ENCODE measurements around the gene HIC1.

Gene HIC1

DNA sequence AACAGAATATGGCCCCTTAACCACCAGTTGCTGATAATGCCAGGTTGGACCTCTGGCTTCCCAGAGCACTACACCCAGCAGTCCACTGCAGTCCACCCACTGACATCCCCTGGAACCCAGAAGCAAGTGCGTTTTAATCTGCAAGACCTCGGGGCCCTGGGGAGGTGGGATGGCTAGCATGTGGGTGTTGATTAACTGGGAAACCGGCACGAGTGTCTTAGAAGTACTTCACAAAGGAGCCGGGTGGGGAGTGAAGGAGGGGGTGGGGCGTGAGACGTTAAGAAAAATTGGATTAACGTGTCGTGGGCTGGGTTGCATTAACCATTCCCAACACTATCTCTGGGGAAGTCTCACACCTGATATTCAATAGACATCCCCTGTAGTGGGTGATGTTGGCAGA, 6.1 kb upstream of the HIC1 start:
- no peak for DNase-seq

DNA sequence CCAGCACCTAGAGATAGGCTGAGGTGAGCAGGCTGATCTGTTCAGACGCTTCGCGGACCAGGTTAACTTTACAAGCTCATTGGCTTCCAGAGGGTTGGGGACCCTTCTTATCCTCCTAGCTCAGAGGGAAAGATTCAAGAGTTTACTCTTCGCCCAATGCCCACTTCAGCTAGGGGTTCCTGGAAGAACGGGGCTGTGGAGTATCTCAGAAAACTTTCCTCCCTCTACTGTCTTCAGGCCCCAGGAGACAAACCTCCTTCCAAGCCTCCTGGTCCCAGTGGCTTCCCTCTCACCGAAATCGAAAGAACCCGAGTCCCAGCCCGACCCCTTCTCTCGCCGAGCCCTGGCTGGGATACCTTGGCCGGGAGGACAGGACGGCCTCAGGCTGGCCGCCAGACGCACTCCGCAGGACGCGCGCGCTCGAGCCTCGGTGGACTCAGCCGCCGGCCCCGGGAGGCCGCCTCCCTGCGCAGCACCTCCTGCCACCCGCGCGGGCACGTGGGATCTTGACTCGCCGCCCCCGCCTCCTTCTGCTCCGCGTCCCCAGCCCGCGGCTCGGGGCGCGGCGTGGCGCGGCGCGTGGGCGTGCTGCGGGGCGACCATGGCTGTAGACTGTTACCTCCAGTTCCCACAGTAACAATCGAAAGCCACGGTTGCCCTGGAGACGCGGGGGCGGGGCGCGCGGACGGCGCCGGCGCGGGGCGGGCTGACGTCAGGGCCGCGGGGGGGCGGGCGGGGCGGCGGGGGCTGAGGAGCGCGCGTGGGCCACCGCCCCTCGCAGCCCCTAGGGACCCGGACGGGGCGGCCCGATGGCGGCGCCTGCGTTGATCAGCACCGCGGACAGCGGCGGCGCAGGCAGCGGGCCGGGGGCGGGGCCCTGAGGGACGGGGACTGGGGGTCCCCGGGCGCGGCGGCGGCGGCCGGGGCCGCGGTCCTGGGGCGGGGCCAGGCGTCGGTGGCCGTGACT, 5.3 kb upstream of the HIC1 start:
- DNase-seq, result peak; percentile 93

DNA sequence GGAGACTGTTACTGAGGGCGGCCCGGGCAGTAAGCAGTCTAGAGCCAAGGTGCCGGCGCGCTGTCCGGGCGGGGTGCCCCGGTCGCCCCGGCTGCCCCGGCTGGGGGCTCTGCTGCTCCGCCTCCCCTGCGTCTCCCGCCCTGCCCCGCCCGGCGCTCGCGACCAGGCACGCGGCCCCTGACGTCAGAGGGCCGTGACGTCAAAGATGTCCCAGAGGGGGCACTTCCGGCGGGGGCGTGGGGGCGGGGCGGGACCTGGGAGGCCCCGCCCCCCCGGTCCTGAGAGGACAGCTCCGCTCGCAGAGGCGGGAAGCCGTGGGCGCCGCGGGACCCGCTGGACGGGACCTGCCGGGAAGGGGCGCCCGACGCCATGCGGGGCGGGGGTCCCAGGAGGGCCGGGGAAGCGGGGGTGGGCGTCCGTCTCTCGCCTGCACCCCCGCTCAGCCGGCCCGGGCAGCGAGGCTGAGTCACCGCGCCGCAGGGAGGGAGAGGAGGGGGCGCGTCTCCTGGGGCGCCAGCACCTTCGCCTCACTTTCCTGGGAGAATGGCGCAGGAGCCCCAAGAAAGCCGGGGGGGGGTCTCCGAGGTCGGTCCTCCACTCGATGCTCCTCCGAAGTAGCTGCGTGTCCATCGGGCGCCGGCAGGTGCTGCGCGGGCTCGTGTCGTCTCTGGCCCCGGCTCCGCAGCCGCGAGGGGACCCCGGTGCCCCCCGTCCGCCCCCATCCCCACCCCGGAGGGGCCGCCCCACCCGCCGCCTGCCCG, 4.4 kb upstream of the HIC1 start:
- DNase-seq, result peak; percentile 71

- DNase-seq, result no peak
Observed at GRCh38 chr17:2051061-2051932, 3.6 kb upstream of the HIC1 start.

DNA sequence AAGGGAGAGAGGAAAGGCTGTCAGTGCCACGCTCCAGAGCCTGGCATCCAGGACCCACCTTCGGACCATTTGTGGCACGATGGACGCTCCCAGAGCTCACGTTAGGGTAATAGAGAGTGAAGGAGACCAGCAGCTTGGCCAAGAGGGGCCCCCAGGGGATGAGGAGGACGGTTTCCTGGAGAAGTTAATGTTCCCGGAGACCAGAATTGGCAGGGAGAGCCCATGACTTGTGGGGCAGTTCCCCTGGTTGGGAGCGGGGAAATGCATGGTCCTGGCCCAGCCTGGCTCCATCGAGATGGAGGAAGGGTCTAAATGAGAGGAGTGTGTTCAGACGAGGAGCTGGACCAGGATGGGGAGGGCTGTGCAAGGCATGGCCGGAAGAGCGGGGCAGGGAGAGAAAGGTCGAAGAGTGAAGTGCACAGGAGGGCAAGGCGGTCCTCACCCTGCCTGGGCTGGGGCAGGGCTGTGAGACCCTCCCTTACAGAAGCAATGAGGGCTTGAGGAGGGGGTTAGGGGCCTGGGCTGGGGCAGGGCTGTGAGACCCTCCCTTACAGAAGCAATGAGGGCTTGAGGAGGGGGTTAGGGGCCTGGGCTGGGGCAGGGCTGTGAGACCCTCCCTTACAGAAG, 2.9 kb upstream of the HIC1 start:
- DNase-seq, result no peak

GRCh38 chr17:2053380-2054261, 1.3 kb upstream of the HIC1 start:
- DNase-seq, result peak; percentile 77

GRCh38 chr17:2054262-2054511, 716 bp upstream of the HIC1 start:
- DNase-seq, result no peak

DNA sequence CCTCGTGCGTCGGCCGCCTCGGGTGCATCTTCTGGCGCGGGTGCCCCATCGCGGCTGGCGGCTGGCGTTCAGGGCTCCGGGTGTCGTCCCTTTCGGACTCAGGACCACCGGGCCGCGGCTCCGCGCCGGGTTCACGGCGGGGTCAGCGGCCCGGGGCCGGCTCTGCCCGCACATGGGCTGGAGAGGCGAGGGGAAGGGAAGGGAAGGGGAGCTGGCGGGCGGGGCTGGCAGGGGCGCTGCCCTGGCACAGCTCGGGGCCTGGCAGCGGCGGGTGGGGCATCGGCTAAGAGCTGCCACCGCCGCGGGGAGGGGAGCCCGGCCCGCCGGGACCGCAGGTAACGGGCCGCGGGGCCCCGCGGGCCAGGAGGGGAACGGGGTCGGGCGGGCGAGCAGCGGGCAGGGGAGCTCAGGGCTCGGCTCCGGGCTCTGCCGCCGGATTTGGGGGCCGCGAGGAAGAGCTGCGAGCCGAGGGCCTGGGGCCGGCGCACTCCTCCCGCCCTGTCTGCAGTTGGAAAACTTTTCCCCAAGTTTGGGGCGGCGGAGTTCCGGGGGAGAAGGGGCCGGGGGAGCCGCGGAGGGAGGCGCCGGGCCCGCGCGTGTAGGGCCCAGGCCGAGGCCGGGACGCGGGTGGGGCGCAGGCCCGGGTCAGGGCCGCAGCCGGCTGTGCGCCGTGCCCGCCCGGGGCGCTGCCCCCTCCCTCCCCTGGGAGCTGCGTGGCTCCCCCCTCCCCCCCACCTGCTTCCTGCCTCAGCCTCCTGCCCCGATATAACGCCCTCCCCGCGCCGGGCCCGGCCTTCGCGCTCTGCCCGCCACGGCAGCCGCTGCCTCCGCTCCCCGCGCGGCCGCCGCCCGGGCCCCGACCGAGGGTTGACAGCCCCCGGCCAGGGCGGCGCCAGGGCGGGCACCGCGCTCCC, 646 bp downstream of the HIC1 start:
- no peak for DNase-seq

GRCh38 chr17:2056206-2057174, 1.6 kb downstream of the HIC1 start:
- DNase-seq, result peak; percentile 55

DNA sequence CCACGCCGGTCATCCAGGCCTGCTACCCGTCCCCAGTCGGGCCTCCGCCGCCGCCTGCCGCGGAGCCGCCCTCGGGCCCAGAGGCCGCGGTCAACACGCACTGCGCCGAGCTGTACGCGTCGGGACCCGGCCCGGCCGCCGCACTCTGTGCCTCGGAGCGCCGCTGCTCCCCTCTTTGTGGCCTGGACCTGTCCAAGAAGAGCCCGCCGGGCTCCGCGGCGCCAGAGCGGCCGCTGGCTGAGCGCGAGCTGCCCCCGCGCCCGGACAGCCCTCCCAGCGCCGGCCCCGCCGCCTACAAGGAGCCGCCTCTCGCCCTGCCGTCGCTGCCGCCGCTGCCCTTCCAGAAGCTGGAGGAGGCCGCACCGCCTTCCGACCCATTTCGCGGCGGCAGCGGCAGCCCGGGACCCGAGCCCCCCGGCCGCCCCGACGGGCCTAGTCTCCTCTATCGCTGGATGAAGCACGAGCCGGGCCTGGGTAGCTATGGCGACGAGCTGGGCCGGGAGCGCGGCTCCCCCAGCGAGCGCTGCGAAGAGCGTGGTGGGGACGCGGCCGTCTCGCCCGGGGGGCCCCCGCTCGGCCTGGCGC, 2.4 kb downstream of the HIC1 start:
- DNase-seq, result no peak

DNA sequence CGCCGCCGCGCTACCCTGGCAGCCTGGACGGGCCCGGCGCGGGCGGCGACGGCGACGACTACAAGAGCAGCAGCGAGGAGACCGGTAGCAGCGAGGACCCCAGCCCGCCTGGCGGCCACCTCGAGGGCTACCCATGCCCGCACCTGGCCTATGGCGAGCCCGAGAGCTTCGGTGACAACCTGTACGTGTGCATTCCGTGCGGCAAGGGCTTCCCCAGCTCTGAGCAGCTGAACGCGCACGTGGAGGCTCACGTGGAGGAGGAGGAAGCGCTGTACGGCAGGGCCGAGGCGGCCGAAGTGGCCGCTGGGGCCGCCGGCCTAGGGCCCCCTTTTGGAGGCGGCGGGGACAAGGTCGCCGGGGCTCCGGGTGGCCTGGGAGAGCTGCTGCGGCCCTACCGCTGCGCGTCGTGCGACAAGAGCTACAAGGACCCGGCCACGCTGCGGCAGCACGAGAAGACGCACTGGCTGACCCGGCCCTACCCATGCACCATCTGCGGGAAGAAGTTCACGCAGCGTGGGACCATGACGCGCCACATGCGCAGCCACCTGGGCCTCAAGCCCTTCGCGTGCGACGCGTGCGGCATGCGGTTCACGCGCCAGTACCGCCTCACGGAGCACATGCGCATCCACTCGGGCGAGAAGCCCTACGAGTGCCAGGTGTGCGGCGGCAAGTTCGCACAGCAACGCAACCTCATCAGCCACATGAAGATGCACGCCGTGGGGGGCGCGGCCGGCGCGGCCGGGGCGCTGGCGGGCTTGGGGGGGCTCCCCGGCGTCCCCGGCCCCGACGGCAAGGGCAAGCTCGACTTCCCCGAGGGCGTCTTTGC, 3.1 kb downstream of the HIC1 start:
- no peak for DNase-seq

GRCh38 chr17:2058586-2059546, 4.0 kb downstream of the HIC1 start:
- DNase-seq, result peak; percentile 42

DNA sequence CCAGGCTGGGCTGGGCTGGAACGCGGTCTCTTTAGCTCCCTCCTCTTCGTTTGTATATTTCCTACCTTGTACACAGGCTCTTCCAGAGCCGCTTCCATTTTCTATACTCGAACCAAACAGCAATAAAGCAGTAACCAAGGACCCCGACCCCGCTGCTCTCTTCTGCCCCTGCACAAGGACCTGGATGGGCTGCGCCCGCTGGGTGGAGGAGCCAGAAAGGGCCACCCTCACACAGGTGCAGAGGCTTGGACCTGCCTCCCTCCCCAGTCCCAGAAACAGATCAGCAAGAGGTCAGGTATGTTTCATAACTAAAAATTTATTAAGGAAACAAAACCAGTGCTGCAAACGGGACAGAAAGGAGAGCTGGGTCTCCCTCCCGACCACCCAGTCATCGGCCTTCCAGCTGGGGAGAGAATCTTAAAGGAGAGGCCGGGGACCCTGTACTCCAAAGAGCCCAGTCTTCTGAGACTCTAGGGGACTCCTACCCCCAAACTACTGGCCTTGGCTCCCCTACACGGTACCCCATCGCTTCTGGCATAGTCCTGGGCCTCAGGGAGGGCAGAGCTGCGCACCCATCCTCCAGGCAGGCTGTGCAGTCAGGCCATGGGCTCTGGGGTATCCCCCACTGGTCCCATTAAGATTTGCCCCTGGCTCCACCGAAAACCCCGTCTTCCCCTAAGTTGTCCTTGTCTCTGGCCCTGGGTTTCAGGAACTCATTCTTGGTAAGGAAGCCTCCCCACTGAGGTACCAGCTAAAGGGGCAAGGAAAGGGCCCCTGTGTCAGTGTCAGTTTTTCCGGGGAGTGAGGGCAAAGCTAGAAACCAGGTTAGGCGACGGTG, 4.9 kb downstream of the HIC1 start:
- DNase-seq, result no peak

DNA sequence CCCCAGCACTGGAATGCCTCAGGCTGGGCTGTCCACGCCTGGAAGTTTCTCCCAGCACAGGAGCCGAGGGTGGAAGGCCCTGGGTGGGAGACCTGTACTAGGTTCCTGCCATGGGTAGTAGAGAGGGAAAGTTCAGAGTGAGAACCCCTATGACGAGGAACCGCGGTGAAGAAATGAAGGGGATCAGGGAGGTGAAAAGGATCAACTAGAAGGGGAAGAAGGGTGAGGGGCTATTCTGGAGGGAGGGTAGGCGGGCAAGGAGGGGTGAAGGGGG, 5.4 kb downstream of the HIC1 start:
- DNase-seq, result no peak

GRCh38 chr17:2060681-2061440, 6.0 kb downstream of the HIC1 start:
- DNase-seq, result no peak
